ENCODE results near the gene CGNL1. TPM values are rescaled to one million over a fixed set of nuclear protein-coding genes. Genes with fewer than 3 reads are reported as not detected.
A peak's percentile ranks its signal among the peaks of the same experiment; 100 is the strongest.

The CGNL1 gene
- total RNA-seq, 6 experiments from 2014 or later: 23.6 to 54.5 (median 42.9) TPM

- intact Hi-C loops (cut with DNase I): loop anchor here in 1 of 2 donors (10.0 kb wide), 1 partner anchor 195 kb away; no protein-coding TSS in a partner anchor
- TF ChIP-seq CTCF (IDR thresholded peaks at IDR 0.05) (no peak), POLR2A (IDR thresholded peaks at IDR 0.05) (no peak)
- ATAC-seq (no peak), DNase-seq (no peak)
- Histone ChIP-seq H3K27me3 (no peaks in the 10 kb centered on the region), H3K36me3 (no peaks in the 10 kb centered on the region), H3K4me1 (no peaks in the 10 kb centered on the region), H3K4me3 (no peak overlapping the region), H3K27ac (no peak overlapping the region), H3K9me3 (no peaks in the 10 kb centered on the region)
- 83% methylated on average over 1 of the region's 5 CpGs for WGBS (ENCODE audit: insufficient coverage, low coverage, low lambda C conversion rate, missing lambda C conversion rate)
Measured at GRCh38 chr15:57339321-57339720, 37.0 kb upstream of the CGNL1 start.

- ATAC-seq (peak; percentile 79 to 91 (median 87)), DNase-seq (peak in 1 of 3 donors; percentile 62)
- no peaks in the 10 kb centered on the region for H3K27me3 ChIP-seq
- 2% methylated on average over 5 of the region's 5 CpGs for WGBS (ENCODE audit: insufficient coverage, low coverage, low lambda C conversion rate, missing lambda C conversion rate)
- no peak overlapping the region for H3K4me3 ChIP-seq
- H3K27ac ChIP-seq: no peak overlapping the region
- no peaks in the 10 kb centered on the region for H3K4me1 ChIP-seq
- no peaks in the 10 kb centered on the region for H3K36me3 ChIP-seq
- H3K9me3 ChIP-seq: no peaks in the 10 kb centered on the region
- intact Hi-C loops (cut with DNase I): loop anchor here in 1 of 2 donors (10.0 kb wide), 1 partner anchor 184 kb away; no protein-coding TSS in a partner anchor
- TF ChIP-seq POLR2A (IDR thresholded peaks at IDR 0.05): no peak
- TF ChIP-seq CTCF (IDR thresholded peaks at IDR 0.05): peak; percentile 83 to 91 (median 88)
Measured at GRCh38 chr15:57340682-57341259, 35.5 kb upstream of the CGNL1 start.

- Histone ChIP-seq H3K4me3 (no peak overlapping the region), H3K27me3 (no peaks in the 10 kb centered on the region), H3K4me1 (no peaks in the 10 kb centered on the region), H3K36me3 (no peaks in the 10 kb centered on the region), H3K27ac (no peak overlapping the region), H3K9me3 (no peaks in the 10 kb centered on the region)
- ATAC-seq (no peak), DNase-seq (peak in 1 of 3 donors; percentile 21)
- WGBS (ENCODE audit: insufficient coverage, low coverage, low lambda C conversion rate, missing lambda C conversion rate): 78% methylated on average over 3 of the region's 7 CpGs
- TF ChIP-seq CTCF (IDR thresholded peaks at IDR 0.05) (no peak), POLR2A (IDR thresholded peaks at IDR 0.05) (no peak)
- intact Hi-C loops (cut with DNase I): loop anchor here in 1 of 2 donors (10.0 kb wide), 1 partner anchor 182 kb away; no protein-coding TSS in a partner anchor
Measured at GRCh38 chr15:57343048-57343447, 33.3 kb upstream of the CGNL1 start.

- intact Hi-C loops (cut with DNase I): loop anchor here in 1 of 2 donors (10.0 kb wide), 1 partner anchor 181 kb away; no protein-coding TSS in a partner anchor
- no peak overlapping the region for H3K27ac ChIP-seq
- TF ChIP-seq CTCF (IDR thresholded peaks at IDR 0.05) (no peak), POLR2A (IDR thresholded peaks at IDR 0.05) (no peak)
- peak in 1 of 4 donors; percentile 19 for ATAC-seq
- peak in 1 of 3 donors; percentile 13 for DNase-seq
- no peaks in the 10 kb centered on the region for H3K9me3 ChIP-seq
- 59% methylated on average over 5 of the region's 6 CpGs for WGBS (ENCODE audit: insufficient coverage, low coverage, low lambda C conversion rate, missing lambda C conversion rate)
- no peak overlapping the region for H3K4me3 ChIP-seq
- no peaks in the 10 kb centered on the region for H3K27me3 ChIP-seq
- H3K36me3 ChIP-seq: no peaks in the 10 kb centered on the region
- no peaks in the 10 kb centered on the region for H3K4me1 ChIP-seq
Measured at GRCh38 chr15:57343498-57343897, 32.8 kb upstream of the CGNL1 start.
